GM19099 (cell line): Measurements from ENCODE around the gene SLC35E2B.

Experiments used
- POLR2A ChIP-seq: IDR thresholded peaks from 3 replicates; pipeline ENCODE4 v1.6.1; 2011; ENCODE audit warnings: low read depth; ENCODE audit not compliant: insufficient read length; ENCODE audit errors: extremely low read depth

Gene SLC35E2B

GRCh38 chr1:1629430-1630190 lies 63.0 kb downstream of the SLC35E2B start:
- no peak for TF ChIP-seq POLR2A

GRCh38 chr1:1628754-1629429 lies 63.7 kb downstream of the SLC35E2B start:
- TF ChIP-seq POLR2A = no peak

- TF ChIP-seq POLR2A = no peak
These were observed 64.5 kb downstream of the SLC35E2B start for GRCh38 chr1:1627829-1628753.

- TF ChIP-seq POLR2A = no peak
These were observed 65.2 kb downstream of the SLC35E2B start for GRCh38 chr1:1627261-1627828.

GRCh38 chr1:1626207-1627141 lies 66.1 kb downstream of the SLC35E2B start:
- no peak for TF ChIP-seq POLR2A

- TF ChIP-seq POLR2A = no peak
These were observed 66.8 kb downstream of the SLC35E2B start for GRCh38 chr1:1625824-1626206.

GRCh38 chr1:1625404-1625775 lies 67.2 kb downstream of the SLC35E2B start:
- TF ChIP-seq POLR2A = no peak

GRCh38 chr1:1624443-1625403 lies 67.9 kb downstream of the SLC35E2B start:
- no peak for TF ChIP-seq POLR2A

GRCh38 chr1:1623631-1624442 lies 68.8 kb downstream of the SLC35E2B start:
- TF ChIP-seq POLR2A = no peak

- TF ChIP-seq POLR2A = no peak
These were observed 69.4 kb downstream of the SLC35E2B start for GRCh38 chr1:1623181-1623630.

- no peak for TF ChIP-seq POLR2A
These were observed 69.9 kb downstream of the SLC35E2B start for GRCh38 chr1:1622788-1623094.
